NCI-H187 treated with DMSO at 0.1 percent for 48 hours (cell line): ENCODE data around the gene KDF1.

Experiments
- DNase-seq: peaks from one replicate; lab custom pipeline; 2025; lab: John Stamatoyannopoulos, UW

The KDF1 gene

DNA sequence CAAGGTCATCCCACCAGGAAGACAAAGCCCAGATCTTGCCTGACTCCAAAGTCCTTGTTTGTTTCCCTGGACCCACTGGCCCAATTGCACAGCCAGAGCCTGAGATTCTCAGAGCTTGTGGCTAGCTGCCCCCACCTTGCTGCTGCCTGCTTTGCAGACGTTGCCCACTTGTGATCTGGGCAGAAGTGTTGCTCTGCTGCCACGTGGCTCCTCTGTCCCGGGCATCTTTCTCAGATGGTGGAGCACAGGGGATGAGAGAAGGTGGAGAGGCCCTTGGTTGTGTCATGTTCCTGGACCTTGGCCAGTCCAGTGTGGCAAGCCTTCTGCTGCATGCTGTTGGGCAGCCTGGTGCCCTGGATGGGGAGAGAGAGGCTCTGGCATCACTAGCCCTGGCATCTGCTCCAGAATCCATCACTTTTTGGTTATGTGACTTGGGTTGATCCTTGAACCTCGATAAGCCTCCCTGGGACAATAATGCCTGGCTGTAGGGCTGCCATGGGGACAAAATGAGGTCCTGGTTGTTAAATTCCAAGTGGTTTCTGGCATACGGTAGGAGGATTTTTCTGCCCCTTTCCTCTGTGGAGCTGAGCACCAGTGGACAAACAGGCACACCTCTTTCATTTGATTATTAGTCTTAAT is 44.9 kb downstream of the KDF1 start:
- no peak for DNase-seq

DNA sequence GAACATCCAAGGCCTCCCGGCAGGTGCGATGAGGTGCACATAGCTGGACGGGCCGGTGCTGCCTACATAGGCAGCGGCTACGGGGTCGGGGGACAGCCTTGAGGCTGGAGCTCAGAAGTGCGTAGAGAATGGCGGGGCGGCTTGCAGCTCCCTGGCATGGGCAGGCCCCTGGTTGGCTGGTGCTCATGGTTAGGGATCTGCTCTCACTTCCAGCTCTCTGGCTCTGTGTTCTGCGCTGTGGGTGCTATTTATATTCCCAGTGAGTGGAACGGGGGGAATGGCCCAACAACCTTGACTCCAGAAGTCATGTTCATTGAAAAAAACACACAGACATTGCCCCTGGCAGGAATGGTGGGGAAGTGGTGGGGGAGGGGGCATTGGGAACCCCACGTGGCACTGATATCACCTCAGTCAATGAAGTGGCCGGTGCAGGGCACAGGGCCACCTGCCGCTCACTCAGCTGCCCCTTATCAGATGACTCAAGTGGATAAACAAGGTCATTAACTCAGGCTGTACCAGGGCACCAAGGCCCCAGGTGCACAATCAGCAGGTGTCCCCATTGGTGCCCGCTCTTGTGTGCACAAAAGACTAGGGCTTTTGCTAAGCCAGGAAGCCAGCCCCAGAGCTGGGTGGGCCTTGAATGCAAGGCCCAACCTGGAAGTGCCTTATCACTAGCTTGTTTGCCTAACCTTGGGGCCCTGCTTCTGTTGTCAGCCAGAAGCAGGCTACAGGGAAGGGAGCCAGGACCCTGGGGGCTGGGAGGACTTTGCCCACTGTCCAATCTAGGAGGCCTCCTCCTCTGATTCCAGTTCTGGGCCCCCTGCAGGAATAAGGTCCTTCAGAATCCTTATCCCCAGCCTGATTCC is 46.3 kb downstream of the KDF1 start, which contains the start of gene NR0B2:
TSS of gene NR0B2 (minus strand) at position 222 of the 866 bp plus-strand sequence. CDS start at position 187, 35 bp downstream.
- DNase-seq: peak; percentile 72

DNA sequence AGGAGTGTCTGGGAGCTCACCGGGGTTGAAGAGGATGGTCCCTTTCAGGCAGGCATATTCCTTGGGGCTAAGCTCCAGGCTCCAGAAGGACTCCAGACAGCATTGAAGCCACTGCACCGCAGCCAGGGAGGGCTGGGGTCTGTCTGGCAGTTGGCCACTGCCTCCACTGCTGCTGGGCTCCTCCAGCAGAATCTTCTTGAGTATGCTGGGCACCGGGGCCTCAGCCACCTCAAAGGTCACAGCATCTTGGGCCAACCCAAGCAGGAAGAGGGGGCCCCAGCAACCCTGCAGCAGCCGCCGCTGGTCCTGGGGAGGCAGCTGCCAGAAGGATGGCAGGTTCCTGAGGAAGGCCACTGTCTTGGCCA is 46.9 kb downstream of the KDF1 start:
- no peak for DNase-seq

GRCh38 chr1:26912147-26912490 is 48.1 kb downstream of the KDF1 start:
- no peak for DNase-seq

GRCh38 chr1:26911399-26912146 is 48.7 kb downstream of the KDF1 start:
- DNase-seq: no peak

GRCh38 chr1:26910343-26911160 is 49.7 kb downstream of the KDF1 start:
- DNase-seq: no peak

DNA sequence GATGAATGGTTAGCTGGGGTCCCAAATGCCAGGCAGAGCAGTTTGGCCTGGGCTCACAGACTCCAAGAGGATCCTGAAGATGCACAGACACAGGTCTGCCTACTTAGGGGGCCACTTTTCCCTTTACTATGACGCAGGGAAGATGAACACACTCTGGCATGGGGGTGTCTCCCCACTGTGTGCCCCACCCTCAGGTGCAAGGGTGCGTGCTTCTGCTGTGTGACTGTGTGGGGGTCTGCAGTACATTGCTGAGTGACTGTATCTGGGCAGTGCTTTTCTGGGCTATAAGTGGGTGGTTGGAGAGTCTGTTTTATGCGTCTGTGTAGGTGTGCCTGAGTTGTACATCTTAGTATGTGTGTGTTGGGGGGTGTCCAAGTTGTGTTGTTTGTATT is 50.3 kb downstream of the KDF1 start:
- no peak for DNase-seq

DNA sequence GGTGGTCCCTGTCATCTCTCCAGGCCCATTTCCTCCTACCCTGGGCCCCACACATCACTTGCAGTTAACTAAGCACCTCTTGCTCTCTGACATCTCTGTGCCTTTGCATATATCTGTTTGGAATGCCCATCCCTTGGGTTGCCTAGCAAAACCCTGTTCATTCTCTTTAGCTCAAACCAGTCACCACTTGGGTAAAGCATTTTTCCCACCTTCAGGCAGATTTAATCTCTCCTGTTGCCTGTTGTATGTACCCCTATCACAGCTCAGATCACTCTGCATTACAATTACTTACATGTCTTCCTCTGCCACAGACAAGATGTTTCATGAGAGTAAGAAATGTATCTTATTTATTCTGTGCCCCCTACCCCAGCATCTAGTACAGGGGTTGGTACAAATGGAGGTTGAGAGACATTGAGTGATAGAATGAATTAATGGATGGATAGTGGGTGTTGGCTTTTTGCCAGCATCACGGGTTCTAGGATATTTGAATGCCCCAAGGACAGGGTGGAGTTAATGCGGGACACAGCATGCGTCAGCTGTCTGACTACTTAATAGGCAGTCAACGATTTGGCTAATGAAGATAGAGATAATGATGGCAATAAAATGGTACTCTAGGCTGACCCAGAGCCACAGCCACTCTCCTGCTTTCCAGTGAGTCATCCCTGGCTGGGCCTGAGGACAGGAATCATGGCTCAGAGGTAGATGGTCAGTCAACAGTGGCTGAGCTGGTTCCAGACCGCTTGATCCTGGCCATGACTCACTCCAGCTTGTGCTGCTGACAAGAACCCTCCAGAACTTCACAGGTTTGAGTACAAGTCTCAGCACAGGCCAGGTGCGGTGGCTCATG is 53.0 kb downstream of the KDF1 start:
- no peak for DNase-seq

GRCh38 chr1:26900815-26901511 is 59.3 kb downstream of the KDF1 start:
- no peak for DNase-seq

- DNase-seq: peak; percentile 71
Observed at GRCh38 chr1:26900001-26900814, 60.1 kb downstream of the KDF1 start, which contains the start of gene GPATCH3. Gene GPATCH3 (minus strand): TSS chr1:26900467. CDS start chr1:26900442, 25 bp downstream.
